ENCODE measurements around the gene RER1.
A peak's percentile ranks its signal among the peaks of the same experiment; 100 is the strongest.

RER1 gene

DNA sequence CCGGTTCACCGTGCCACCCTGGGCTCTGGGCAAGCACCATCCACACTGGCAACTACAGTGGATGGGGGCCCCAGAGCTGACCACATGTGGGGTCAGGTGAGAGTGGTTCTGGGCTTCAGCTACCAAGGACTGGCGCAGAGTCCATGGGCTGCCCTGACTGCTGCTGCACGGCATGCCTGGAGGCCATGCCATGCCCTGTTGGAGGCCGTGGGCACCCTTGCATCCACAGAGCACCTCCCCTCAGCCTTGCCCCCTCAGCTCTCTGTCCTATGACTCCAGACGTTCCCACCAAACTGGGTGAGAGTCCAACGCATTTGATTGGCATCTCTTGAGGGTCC is 15.7 kb upstream of the RER1 start:
- no peak for DNase-seq (ENCODE audit: low spot score)

DNA sequence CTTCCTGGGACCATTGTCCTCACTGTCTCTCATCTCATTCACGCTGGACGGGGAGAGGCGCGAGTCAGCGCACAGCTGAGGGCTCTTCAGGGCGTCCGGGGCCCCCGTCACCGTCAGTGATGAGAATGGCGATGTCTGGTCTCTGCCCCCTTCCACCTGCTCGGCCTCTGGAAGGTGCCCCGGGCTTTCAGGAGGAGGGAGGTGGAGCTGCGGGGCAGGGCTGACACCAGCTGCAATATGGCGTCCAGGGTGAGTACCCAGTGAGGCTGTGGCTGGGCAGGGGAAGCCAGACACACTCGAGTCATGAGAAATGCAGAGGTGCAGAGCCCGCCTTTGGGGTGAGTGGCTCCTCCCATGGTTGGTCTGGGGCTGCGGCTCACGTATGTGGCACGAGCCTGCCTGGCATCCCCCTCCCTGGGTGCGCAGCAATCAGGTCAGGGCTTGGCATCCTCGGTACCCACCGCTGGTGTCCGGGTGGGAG is 15.3 kb upstream of the RER1 start:
- DNase-seq (ENCODE audit: low spot score), result no peak

DNA sequence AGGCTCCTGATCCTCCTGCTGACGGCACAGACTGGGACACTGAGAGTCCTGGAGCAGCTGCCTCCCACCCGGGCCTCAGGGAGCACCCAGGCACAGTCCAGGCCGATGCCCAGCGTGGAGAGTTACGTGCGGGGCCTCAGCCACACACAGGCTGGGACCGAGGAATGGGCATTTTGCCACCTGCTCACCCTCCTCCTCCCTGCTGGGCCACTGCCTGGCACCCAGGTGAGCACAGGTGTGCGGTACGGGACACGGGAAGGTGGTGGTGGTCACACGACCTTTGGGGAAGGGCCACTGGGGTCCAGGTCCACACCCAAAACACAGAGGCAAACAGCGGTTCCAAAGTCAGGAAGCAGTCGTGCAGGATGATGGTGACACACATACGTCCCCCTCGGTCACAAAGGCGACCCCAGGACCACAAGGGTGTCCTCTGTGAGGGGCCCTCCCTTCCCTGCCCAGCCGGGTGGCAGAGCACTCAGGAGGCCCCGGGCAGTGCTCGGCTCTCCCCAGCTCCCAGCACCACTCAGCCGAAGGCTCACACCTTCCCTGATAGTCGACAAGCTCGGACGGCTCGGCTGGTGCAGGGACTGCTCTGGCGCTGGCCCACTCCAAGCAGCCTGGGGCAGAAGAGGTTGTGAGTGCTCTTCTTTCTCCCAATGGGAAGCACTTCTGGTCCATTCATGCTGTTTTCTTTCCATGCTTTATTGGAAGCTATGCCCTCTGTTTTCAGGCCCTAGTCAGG is 14.5 kb upstream of the RER1 start:
- DNase-seq (ENCODE audit: low spot score), result no peak

DNA sequence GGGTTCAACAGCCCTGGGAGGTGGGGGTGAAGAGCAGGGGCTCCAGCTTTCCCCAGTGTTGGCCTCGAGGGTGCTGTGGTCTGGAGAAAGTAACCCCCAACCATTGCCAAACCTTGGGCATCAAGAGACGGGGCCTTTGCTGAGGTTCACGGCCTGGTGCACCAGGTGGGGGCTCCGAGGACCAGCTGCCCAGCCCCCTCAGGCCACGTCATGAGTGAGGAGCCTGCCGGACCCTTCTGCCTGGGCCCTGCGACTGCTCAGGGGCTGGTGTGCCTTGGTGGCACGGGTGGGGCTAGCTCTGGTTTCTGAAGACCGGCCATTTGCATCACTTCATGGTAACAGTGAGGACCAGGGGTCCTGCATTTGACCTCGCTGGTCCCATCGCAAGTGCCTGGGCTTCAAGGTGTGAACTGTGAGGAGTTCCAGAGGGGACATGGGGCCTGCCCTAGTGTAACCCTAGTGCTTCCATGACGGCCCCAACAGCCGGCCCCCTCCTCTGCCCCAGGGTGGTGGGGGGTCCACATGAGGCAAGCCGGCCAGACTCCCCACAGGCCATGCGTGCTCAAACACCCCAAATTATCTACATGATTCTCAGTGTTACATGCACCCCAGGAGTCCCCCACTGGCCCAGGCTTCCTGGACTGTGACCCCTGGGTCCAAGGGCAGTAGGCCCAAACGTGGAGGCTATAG is 13.7 kb upstream of the RER1 start:
- no peak for DNase-seq (ENCODE audit: low spot score)

DNA sequence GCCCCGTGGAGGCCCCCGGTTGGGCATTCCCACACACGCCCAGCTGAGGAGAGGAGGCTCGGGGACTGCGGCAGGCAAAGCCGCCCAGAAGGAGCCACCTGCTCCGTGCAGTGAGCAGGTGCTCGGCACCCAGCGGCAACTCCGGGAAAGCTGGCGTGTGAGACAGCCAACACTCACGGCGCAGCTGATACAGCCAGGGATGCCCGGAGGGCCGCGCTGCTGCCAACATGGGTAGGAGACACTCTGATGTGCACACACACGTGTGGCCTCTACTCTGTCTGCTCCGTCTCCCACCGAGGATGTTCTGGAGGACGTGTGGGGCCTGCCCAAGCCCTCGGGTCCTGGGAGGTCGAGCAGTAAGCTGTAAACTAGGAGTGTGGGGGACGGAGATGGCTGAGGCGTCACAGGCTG is 13.2 kb upstream of the RER1 start:
- DNase-seq (ENCODE audit: low spot score), result no peak

DNA sequence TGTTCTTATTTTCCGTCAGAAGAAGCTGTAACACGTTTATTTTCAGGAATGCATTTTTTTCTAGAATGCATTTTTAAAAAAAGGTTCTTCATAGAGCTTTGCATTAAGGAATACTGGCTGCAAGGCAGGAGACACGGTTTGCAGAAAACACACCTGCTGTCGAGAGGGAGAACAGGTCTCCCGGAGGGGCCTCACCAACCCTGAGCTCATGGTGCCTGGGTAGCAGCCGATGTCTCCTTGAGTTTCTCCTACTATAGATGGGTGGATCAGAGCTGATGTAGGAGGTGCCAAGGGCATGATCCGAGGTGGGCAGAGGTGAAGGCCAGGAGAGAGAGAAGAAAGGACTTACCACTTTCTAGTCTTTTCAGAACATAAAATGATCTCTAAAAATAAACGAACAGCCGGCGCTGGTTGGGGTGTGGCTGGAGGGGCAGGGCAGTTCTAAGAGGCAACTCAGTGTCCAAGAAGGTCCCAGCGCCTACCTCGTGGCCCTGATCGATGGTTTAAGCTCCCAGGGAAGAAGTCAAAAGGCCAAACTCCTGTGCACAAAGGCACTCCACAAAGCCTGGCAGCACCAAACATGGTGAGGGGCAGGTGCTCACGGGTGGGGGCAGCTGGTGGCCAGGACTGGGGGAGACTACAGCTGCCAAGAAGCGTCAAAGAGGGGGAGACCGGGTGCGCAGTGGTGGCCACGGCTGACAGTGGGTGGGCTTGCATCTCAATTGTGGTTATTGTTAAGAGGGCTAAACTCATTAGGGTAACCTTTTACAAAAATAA is 12.5 kb upstream of the RER1 start:
- DNase-seq (ENCODE audit: low spot score), result no peak

DNA sequence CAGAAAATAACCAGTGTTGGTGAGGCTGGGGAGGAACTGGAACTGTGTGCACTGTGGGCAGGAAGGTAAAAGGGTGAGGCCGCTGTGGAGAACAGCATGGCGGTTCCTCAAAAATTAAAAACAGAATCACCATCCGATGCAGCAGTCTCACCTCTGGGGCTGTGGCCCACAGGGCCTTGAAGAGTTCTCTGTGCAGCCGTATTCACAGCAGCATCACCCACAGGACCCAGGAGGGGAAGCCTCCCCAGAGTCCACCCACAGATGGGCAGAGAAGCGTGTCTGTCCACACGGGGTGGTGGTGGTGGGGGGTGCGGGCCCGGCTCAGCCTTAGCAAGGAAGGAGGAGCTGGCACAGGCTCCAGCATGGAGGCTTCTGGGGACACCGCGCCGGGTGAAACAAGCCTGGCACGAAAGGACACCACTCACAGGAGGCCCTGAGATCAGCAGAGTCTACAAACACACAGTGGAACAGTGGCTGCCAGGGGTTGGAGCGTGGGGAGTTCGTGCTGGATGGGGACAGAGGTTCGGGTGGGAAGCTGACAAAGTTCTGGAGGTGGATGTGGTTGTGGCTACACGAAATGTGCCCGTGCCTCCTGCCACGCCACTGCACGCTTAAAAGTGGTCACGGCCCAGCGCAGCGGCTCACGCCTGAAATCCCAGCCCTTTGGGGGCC is 11.8 kb upstream of the RER1 start:
- no peak for DNase-seq (ENCODE audit: low spot score)

DNA sequence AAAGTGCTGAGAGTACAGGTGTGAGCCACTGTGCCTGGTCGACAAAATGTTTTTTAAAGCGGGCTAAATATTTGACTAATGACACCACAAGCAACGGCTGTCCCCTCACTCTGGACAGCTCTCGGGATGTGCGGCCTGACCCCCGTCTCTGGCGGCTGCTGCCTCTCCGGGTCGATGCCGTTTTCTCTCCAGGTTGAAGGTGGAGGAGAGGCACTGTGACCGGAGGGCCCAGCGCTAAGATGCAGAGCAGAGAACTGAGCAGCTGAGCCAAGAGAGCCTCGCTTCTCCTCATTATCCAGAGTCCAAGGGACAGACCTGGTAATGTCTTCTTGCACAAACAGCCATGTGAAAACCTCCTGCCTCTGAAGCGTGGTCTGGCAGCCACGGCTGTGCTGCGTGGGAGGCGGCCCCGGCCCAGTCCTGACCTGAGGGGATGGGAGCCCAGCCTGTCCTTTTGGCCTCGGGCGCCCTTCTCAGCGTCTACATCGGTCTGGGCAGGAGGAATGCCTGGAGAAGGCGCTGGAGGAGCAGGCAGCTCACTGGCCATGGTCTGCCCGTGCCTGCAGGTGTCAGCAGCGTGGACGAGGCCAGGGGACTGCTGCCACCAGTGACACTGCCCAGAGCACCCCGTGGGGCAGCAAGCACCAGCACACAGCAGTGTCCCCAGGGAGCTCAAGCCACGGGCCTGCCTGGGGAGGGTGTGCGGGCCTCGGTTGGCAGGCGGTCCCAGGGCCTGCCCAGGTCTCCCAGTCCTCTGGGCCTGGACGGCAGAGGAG is 10.6 kb upstream of the RER1 start:
- no peak for DNase-seq (ENCODE audit: low spot score)

DNA sequence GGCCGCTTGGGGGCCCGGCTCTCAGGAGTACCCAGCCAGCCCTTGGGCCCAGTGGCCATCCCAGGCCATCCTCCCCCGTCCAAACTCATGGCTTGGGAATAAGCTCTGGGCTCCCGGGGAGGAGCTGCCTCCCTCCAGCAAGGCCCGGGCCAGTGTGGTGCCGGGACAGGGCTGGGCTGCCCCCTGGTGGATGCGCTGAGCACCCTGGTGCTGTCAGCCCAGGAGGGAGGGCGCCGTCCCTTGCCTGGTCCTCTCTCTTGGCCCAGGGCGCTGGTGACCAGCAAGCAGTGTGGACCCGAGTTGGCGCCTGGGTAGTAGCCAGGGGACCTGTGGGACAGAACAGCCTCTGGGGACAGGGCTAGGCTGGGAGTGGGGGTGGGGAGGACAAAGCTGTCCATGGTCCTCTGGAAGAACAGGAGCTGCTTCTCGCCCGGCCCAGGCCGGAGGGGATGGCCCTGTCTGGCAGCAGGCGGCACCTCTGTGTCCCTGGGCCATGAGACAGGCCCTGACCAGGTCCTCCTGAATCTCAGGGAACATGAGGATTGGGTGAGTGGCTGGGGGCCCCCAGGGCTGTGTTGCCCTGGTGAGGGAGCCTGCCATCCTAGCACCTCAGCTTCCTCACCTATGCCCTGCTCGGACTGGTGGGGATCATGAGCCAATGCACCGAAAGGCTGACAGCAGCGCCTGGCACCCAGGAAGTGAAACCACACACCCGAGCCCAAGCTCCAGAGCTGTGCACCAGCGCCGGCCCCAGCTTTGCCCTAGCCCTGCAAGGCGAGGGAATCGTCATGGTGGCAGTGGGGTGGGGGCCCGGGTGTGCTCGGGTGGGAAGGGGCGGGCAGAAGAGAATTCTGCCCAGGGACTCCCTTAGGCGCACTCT is 9.7 kb upstream of the RER1 start:
- DNase-seq (ENCODE audit: low spot score), result peak; percentile 85

DNA sequence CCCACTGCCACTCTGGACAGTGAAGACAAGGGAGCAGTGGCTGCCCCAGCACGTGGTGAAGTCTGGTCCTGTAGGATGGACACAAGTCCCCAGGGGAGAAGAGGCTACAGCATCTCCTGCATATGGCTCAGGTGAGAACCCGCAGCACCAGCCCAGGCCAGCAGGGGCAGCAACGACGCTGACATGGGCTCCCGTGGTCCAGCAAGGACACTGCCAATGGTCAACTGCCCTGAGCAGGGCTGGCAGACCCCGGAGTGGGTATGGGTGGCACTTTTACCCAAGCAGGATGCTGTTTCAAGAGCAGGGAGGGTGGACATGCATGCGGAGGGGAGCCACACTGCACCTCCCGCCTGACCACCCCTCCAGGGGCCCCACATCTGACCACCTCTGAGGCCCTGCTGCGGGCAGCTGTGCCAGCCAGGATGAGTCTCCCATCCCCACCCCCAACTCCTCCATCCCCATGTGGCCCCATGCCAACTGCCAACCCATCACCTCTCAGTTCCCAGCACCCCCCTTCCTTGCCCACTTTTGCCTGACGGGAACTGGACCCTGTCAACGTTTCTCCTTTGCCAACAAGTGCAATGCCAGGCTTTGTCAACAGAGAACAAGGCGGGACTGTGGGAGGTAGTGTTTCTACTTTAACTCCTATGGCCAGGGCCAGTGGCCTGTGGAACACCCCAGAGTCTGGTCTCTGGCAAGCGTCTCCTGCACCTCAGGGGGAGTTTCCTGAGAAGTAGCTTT is 8.8 kb upstream of the RER1 start:
- DNase-seq (ENCODE audit: low spot score), result no peak

DNA sequence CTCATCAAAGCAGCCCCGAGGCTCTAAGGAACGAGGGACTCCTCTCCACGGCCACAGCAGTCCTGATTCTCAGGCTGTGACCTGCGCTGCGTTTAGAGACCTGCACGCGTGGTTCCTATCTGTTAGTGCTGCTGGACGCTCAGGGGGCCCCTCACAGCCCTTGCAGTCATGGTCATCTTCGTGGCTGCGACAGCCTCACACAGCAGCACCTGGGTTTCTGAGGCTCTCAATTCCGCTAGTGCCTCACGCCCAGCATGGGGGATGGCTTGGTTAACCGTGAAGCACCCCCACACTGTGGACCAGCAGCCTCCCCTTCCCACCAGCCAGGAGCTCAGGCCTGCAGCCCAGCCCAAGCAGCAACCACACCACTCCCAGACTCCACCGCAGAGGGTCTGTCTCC is 8.1 kb upstream of the RER1 start:
- no peak for DNase-seq (ENCODE audit: low spot score)

DNA sequence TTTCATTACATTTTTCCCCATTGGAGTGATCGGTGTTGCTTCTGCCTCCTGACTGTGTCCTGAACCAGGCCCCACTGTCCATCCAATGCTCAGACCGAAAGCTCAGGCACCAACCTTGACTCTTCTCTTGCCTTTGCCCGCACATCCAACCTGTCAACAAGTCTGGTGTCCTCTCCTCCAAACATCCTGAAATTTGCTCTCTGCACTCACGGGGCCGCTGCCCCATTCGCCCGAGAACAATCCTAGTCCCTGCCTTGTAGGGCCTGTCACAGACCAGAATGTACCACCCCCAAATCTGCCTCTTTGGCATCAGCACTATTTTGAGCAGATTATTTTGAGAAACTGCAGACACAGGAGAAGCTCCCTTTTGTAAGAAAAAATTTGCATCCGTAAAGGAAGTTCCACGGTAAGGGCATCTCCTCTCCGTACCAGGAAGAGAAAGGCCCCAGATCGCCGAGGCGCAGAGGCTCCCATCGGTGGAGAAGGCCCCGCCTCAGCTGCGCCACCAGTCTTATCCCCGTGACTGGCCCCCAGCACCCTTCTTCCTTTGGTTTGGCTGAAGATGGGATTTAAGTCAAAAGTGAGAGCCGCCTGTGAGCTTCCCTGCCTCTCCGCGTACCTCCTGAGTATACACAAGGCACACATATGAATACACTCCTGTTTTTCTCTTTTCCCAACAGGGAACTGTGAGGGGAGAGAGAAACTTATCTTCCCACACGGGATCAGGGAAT is 7.3 kb upstream of the RER1 start:
- DNase-seq (ENCODE audit: low spot score), result no peak

DNA sequence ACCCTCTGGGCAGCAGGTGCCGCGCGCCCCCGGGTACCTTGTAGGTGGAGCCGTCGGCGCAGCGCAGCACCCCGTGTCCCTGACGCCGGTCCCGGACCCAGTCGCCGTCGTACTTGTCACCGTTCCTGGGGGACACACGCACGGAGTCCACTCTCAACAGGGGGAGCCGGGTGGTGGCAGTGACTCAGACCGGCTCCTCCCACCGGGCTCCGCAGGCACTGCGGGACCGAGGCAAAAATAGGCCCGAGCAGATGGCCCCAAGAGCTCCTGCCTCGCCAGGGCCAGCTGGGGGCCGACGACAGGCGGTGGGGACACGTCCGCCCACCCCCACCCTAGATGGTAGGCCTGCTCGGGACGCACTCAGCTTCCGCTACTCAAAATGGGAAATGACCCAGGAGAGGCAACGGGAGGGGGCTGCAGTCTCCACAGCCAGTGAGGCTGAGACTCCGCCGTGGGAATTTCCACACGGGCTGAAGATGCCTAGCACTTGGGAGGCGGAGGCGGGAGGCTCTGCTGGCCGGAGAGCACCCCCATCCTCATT is 6.6 kb upstream of the RER1 start:
- DNase-seq (ENCODE audit: low spot score), result no peak

DNA sequence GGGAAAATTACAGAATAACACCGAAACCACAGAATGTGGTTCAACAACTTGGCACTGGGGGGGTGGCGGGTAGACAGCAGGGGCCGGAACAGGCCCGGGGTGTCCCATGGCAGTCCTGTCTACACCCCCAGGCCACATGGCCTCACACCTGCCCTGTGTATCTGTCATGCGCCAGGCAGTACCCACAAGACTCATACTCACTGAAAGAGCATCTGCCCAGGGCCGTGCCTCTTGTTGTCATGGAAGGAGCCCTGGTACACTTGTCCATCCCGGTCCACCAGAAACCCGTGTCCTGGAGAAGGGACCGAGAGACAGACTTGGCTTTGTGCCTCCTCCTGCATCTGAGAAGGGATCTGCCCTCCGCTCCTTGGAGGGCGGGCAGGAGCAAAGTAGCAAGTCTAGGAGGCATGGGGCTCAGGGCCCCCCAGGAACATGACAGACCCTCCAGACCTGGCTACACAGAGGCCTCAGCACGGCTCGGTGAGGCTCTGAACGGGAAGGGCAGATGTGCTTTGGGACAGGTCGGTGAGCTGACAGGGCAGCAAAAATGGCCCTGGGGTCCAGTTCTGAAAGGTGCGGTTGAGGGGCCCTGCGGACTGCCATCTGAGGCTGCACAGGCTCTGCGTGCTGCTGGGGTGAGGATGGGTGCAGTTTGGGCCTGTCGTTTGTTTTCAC is 5.9 kb upstream of the RER1 start:
- no peak for DNase-seq (ENCODE audit: low spot score)

DNA sequence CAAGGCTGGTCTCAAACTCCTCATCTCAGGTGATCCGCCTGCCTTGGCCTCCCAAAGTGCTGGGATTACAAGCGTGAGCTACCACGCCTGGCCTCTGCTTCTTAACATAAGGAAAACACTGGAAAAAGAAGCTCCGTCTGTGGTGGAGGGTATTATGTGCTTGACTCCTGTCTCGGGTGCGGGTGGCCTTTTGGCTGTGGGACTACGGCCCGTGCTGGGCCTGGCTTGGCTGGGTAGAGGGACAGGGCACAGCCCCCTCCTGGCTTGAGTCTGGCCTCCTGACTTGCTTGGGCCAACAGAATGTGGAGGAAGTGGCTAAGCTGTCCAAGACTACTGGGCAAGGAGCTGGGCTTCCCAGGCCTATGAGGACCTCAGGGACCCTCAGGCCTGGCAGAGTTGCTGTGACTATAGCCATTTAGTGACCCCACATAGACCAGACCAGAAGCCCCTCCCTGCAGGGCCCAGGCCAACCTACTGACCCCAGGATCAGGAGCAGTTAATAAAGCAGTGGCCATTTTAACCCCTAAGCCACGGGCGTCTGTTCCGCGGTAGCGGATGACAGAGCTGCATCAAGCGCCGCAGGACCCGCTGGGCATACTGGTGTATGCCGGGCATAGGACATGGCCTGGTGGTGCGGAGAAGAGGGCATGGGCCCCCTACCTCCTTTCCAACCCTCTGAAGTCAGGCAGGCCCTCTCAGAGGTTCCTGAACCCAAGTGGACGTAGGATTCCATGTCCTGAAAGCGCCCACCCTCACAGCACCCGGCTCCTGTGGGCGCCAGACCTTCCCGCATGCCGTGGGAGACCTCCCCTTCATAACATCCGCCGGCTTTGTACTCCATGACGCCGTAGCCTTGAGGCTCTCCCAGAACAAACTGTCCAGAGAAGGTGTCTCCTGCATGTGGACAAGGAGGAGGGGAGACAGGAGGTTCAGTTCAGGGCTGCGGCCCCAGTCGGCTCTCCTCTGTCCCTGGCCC is 4.7 kb upstream of the RER1 start:
- DNase-seq (ENCODE audit: low spot score), result no peak

DNA sequence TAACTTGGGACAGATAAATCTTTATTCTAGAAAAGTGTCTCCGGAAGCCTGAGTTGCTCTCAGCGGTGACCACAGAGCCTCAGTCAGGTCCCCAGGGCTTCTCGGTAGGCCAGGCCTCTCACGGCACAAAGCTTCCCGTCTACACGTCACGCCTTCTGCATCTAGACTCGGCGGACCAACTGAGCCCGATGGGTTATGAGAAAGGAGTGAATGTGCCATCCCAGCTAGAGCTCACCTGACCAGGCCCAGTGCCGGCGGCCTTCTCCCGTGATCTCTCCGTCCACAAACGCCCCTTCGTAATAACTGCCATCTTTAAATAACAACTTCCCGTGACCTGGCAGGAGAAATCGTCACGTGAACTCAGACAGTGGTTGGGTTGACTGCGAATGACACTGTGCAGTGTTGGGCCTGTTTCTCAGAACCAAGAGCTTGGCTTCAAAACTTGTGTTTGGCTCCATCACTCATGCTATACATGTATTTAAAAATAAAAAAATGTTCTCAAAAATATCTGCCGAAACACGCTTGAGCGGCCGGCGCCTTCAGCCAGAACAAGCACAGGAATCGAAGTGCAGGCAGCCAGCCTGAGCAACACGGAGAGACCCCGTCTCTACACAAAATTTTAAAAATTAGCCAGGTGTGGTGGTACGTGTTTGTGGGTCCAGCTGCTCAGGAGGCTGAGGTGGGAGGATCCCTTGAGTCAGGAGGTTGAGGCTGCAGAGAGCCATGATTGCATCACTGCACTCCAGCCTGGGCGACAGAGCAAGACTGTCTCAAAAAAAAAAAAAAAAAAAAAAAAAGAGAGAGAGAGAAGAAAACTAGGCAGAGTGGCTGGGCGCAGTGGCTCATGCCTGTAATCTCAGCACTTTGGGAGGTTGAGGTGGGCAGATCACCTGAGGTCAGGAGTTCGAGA is 3.4 kb upstream of the RER1 start:
- no peak for DNase-seq (ENCODE audit: low spot score)
